Liver (tissue), 9 donors: ENCODE data around the gene CYP11A1. TPM values are rescaled to one million over a fixed set of nuclear protein-coding genes. Genes with fewer than 3 reads are reported as not detected.

ENCODE experiments used
- DNase-seq: peaks from one replicate; pipeline ENCODE4 v3.0.0-alpha.2; 2017; ENCODE audit warnings: low spot score
- H3K27ac ChIP-seq, 2 donors: one replicate each; pipeline ENCODE4 v1.7.0; 2013; ENCODE audit warnings: inconsistent platforms in 2 of 2, low read length in 2 of 2, control low read depth in 1 of 2, low read depth in 1 of 2, mild to moderate bottlenecking in 1 of 2
- H3K27me3 ChIP-seq, 4 donors: one replicate each; pipeline versions ENCODE4 v1.6.1 to v1.7.0; 2013; ENCODE audit warnings: low read length in 3 of 4, inconsistent platforms in 1 of 4, mild to moderate bottlenecking in 1 of 4, moderate library complexity in 1 of 4; ENCODE audit not compliant: control insufficient read depth in 4 of 4, insufficient read depth in 4 of 4
- H3K36me3 ChIP-seq, 4 donors: one replicate each; pipeline versions ENCODE4 v1.6.1 to v1.7.0; 2013; ENCODE audit warnings: low read length in 3 of 4, mild to moderate bottlenecking in 3 of 4, low read depth in 1 of 4, moderate library complexity in 1 of 4; ENCODE audit not compliant: control insufficient read depth in 4 of 4, insufficient read depth in 3 of 4
- H3K4me1 ChIP-seq, 4 donors: one replicate each; pipeline versions ENCODE4 v1.6.1 to v1.7.0; 2013; ENCODE audit warnings: low read length in 3 of 4, mild to moderate bottlenecking in 3 of 4, moderate library complexity in 1 of 4; ENCODE audit not compliant: control insufficient read depth in 4 of 4, insufficient read depth in 4 of 4
- H3K4me3 ChIP-seq, 3 donors: one replicate each; pipeline versions ENCODE4 v1.6.1 to v1.7.0; 2013; ENCODE audit warnings: low read length in 3 of 3, control low read depth in 1 of 3, low read depth in 1 of 3, mild to moderate bottlenecking in 1 of 3
- H3K9ac ChIP-seq, 2 donors: one replicate each; pipeline ENCODE4 v1.7.0; 2013; ENCODE audit warnings: low read length in 2 of 2, mild to moderate bottlenecking in 2 of 2, moderate library complexity in 2 of 2, control low read depth in 1 of 2, low read depth in 1 of 2
- H3K9me3 ChIP-seq, 4 donors: one replicate each; pipeline versions ENCODE4 v1.6.1 to v1.7.0; 2013; ENCODE audit warnings: low read length in 3 of 4; ENCODE audit not compliant: control insufficient read depth in 4 of 4
- FOXA1 ChIP-seq: IDR thresholded peaks from 2 replicates; pipeline ENCODE4 v1.6.1; 2016; ENCODE audit warnings: antibody characterized with exemption
- FOXA2 ChIP-seq: IDR thresholded peaks from 2 replicates; pipeline ENCODE4 v1.6.1; 2016; ENCODE audit warnings: antibody characterized with exemption
- GABPA ChIP-seq, 2 donors: IDR thresholded peaks in 1 of 2; conservative IDR thresholded peaks in 1 of 2; 2 replicates each; pipeline ENCODE4 v1.6.1; 2016; ENCODE audit warnings: antibody characterized with exemption in 2 of 2, mild to moderate bottlenecking in 1 of 2, moderate library complexity in 1 of 2
- HNF4A ChIP-seq, 2 donors: conservative IDR thresholded peaks; 2 replicates each; pipeline ENCODE4 v1.6.1; 2016; ENCODE audit warnings: antibody characterized with exemption in 2 of 2, mild to moderate bottlenecking in 2 of 2
- HNF4G ChIP-seq: IDR thresholded peaks from 2 replicates; pipeline ENCODE4 v1.6.1; 2016; ENCODE audit warnings: antibody characterized with exemption
- MAX ChIP-seq: IDR thresholded peaks from 2 replicates; pipeline ENCODE4 v1.6.1; 2016; ENCODE audit warnings: antibody characterized with exemption
- NR2F2 ChIP-seq: IDR thresholded peaks from 2 replicates; pipeline ENCODE4 v1.6.1; 2016; ENCODE audit warnings: antibody characterized with exemption
- RAD21 ChIP-seq, 2 donors: IDR thresholded peaks; 2 replicates each; pipeline ENCODE4 v1.6.1; 2016; ENCODE audit warnings: antibody characterized with exemption in 2 of 2, mild to moderate bottlenecking in 2 of 2
- REST ChIP-seq: IDR thresholded peaks from 2 replicates; pipeline ENCODE4 v1.6.1; 2016; ENCODE audit warnings: antibody characterized with exemption, mild to moderate bottlenecking
- RXRA ChIP-seq, 2 donors: IDR thresholded peaks; 2 replicates each; pipeline ENCODE4 v1.6.1; 2017 to 2018; ENCODE audit warnings: antibody characterized with exemption in 2 of 2, mild to moderate bottlenecking in 1 of 2
- SP1 ChIP-seq: IDR thresholded peaks from 2 replicates; pipeline ENCODE4 v1.6.1; 2018; ENCODE audit warnings: antibody characterized with exemption, mild to moderate bottlenecking
- TAF1 ChIP-seq: conservative IDR thresholded peaks from 2 replicates; pipeline ENCODE4 v1.6.1; 2016; ENCODE audit warnings: antibody characterized with exemption, mild to moderate bottlenecking
- YY1 ChIP-seq: IDR thresholded peaks from 2 replicates; pipeline ENCODE4 v1.6.1; 2016; ENCODE audit warnings: antibody characterized with exemption, mild to moderate bottlenecking
- WGBS: extraction: QIAGEN DNeasy Blood & Tissue Kit; methylation state at CpG from one replicate; pipeline ENCODE4 v1.1.7; 2013; 5-methylcytosine and 5-hydroxymethylcytosine counted together
- polyA plus RNA-seq, 2 donors: library from polyadenylated mRNA; stranded (reverse) in 1 of 2; unstranded in 1 of 2; fragments of 200-250 nt in 1 of 2; fragments of >200 nt in 1 of 2; fragmentation: Nextera tagmentation in 1 of 2; extraction: Ambion mirVana in 1 of 2; gene quantifications; one replicate each; pipeline versions ENCODE4 v1.2.1 to v1.2.3, GENCODE V29; 2013 to 2015
- total RNA-seq, 2 donors: library from RNA; depleted of rRNA; stranded (reverse); fragments of >200 nt; gene quantifications; one replicate each; pipeline ENCODE4 v1.2.3, GENCODE V29; 2014
- TF ChIP-seq, protein P1 (sequence below): fragments of 150-350 bp; IDR thresholded peaks from 2 replicates; pipeline ENCODE4 v1.5.1; 2017; ENCODE audit warnings: improper control_type of control experiment, low read depth, low read length; ENCODE audit not compliant: missing input control
- TF ChIP-seq, protein P2 (sequence below): IDR thresholded peaks from 2 replicates; pipeline ENCODE4 v1.6.1; 2016; ENCODE audit warnings: antibody characterized with exemption
- donor health status: healthy.
- donor health status: healthy.
- donor health status: healthy.
- donor health status: healthy.
- donor health status: healthy.

Gene CYP11A1
- total and polyA plus RNA-seq, 4 donors = 0.47 to 2.3 (median 1.9) TPM

DNA sequence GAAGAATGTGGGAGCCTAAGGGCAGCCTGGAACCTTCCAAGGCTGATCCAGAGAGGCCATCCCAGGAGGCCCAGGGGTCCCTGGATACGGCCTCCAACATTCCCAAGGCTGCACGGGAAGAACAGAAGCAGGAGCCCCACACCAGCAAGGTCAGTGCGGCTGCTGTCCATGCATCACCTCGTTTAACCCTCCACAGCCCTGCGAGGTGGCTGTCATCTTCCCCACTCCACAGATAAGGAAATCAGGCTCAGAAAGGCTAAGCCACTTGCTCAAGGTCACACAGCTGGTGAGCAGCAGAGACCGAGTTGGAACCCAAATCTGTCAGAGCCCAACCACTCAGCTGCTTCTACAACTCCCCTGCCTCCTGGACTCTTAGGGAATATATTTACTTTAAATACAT lies 44.7 kb upstream of the CYP11A1 start:
- 86% methylated on average over 6 of the region's 6 CpGs for WGBS
- TF ChIP-seq, protein P1, sequence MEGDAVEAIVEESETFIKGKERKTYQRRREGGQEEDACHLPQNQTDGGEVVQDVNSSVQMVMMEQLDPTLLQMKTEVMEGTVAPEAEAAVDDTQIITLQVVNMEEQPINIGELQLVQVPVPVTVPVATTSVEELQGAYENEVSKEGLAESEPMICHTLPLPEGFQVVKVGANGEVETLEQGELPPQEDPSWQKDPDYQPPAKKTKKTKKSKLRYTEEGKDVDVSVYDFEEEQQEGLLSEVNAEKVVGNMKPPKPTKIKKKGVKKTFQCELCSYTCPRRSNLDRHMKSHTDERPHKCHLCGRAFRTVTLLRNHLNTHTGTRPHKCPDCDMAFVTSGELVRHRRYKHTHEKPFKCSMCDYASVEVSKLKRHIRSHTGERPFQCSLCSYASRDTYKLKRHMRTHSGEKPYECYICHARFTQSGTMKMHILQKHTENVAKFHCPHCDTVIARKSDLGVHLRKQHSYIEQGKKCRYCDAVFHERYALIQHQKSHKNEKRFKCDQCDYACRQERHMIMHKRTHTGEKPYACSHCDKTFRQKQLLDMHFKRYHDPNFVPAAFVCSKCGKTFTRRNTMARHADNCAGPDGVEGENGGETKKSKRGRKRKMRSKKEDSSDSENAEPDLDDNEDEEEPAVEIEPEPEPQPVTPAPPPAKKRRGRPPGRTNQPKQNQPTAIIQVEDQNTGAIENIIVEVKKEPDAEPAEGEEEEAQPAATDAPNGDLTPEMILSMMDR = no peak
- no peak for DNase-seq
- Histone ChIP-seq H3K9me3 (no peaks in the 10 kb centered on the region), H3K4me1 (no peaks in the 10 kb centered on the region), H3K9ac (no peak overlapping the region), H3K36me3 (no peaks in the 10 kb centered on the region), H3K27ac (no peak overlapping the region), H3K27me3 (no peaks in the 10 kb centered on the region), H3K4me3 (no peak overlapping the region)

GRCh38 chr15:74411686-74412085 lies 44.2 kb upstream of the CYP11A1 start:
- DNase-seq = no peak
- Histone ChIP-seq H3K4me1 (no peaks in the 10 kb centered on the region), H3K9ac (no peak overlapping the region), H3K27me3 (no peaks in the 10 kb centered on the region), H3K36me3 (no peaks in the 10 kb centered on the region), H3K9me3 (no peaks in the 10 kb centered on the region), H3K4me3 (no peak overlapping the region), H3K27ac (no peak overlapping the region)
- WGBS = 97% methylated on average over 12 of the region's 12 CpGs
- TF ChIP-seq, protein P2, sequence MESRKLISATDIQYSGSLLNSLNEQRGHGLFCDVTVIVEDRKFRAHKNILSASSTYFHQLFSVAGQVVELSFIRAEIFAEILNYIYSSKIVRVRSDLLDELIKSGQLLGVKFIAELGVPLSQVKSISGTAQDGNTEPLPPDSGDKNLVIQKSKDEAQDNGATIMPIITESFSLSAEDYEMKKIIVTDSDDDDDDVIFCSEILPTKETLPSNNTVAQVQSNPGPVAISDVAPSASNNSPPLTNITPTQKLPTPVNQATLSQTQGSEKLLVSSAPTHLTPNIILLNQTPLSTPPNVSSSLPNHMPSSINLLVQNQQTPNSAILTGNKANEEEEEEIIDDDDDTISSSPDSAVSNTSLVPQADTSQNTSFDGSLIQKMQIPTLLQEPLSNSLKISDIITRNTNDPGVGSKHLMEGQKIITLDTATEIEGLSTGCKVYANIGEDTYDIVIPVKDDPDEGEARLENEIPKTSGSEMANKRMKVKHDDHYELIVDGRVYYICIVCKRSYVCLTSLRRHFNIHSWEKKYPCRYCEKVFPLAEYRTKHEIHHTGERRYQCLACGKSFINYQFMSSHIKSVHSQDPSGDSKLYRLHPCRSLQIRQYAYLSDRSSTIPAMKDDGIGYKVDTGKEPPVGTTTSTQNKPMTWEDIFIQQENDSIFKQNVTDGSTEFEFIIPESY = no peak
- TF ChIP-seq HNF4G = no peak
- TF ChIP-seq FOXA1 = no peak
- TF ChIP-seq RXRA (IDR thresholded peaks at IDR 0.05) = no peak
- no peak for TF ChIP-seq YY1
- TF ChIP-seq REST = no peak
- no peak for TF ChIP-seq RAD21 (IDR thresholded peaks at IDR 0.05)
- TF ChIP-seq TAF1 = no peak
- TF ChIP-seq HNF4A (conservative IDR thresholded peaks at IDR 0.05) = no peak
- no peak for TF ChIP-seq GABPA (IDR thresholded peaks at IDR 0.05 in 1 of 2, conservative IDR thresholded peaks at IDR 0.05 in 1 of 2)
- no peak for TF ChIP-seq NR2F2
- no peak for TF ChIP-seq SP1
- TF ChIP-seq FOXA2 = no peak
- no peak for TF ChIP-seq MAX
- TF ChIP-seq, protein P1 = no peak
